Psoas muscle (tissue), 8 donors: Measurements from ENCODE around the gene CNGA2. TPM values are rescaled to one million over a fixed set of nuclear protein-coding genes. Genes with fewer than 3 reads are reported as not detected.

ENCODE experiments used
- ATAC-seq, 4 donors: fragments of 200-7000 bp; cut with Tn5 transposase; one replicate each; pipeline ENCODE4 v1.9.1; 2020; ENCODE audit warnings: moderate library complexity in 3 of 4, mild to moderate bottlenecking in 2 of 4
- DNase-seq, 2 donors: peaks; one replicate each; pipeline ENCODE4 v3.0.0-alpha.2; 2020
- H3K27ac ChIP-seq: fragments of 200-600 bp; one replicate; pipeline ENCODE4 v1.8.0; 2022
- H3K27me3 ChIP-seq, 3 donors: fragments of 200-600 bp in 1 of 3; one replicate each; pipeline versions ENCODE4 v1.6.1 to v1.8.0; 2013 to 2022; ENCODE audit warnings: low read length in 2 of 3, mild to moderate bottlenecking in 2 of 3, moderate library complexity in 1 of 3; ENCODE audit not compliant: insufficient read depth in 3 of 3
- H3K36me3 ChIP-seq, 2 donors: fragments of 200-600 bp in 1 of 2; one replicate each; pipeline versions ENCODE4 v1.6.1 to v1.8.0; 2013 to 2022; ENCODE audit warnings: low read depth in 1 of 2, mild to moderate bottlenecking in 1 of 2, moderate library complexity in 1 of 2; ENCODE audit not compliant: insufficient read depth in 1 of 2
- H3K4me1 ChIP-seq: fragments of 200-600 bp; one replicate; pipeline ENCODE4 v1.8.0; 2022
- H3K4me3 ChIP-seq: fragments of 200-600 bp; one replicate; pipeline ENCODE4 v1.8.0; 2022; ENCODE audit warnings: mild to moderate bottlenecking
- H3K9me3 ChIP-seq: fragments of 200-600 bp; one replicate; pipeline ENCODE4 v1.8.0; 2022
- WGBS, 3 donors: extraction: QIAGEN DNeasy Blood & Tissue Kit; methylation state at CpG; one replicate each; pipeline versions ENCODE4 v1.1.6 to v1.1.7; 2013; 5-methylcytosine and 5-hydroxymethylcytosine counted together
- intact Hi-C, 2 donors: fragments of 100-400 bp; cut with DNase I; formaldehyde crosslinking; loops; one replicate each; pipeline versions ENCODE4 v1.11.0 to v1.14.2; 2022
- polyA plus RNA-seq, 3 donors: library from polyadenylated mRNA; stranded (reverse); fragments of 200-250 nt; gene quantifications; one replicate each; pipeline ENCODE4 v1.2.3, GENCODE V29; 2013
- total RNA-seq, 4 donors: library from RNA; stranded (reverse); fragmentation: NEBNext Ultra II Directional in 2 of 4; extraction: Animal tissue kit (Norgen Biotek cat#: 25700) in 2 of 4; gene quantifications; one replicate each; pipeline versions ENCODE4 v1.2.1 to v1.2.4, GENCODE V29; 2021 to 2023
- TF ChIP-seq, protein P1 (sequence below): fragments of 200-600 bp; IDR thresholded peaks from one replicate; pipeline ENCODE4 v1.8.0; 2022; ENCODE audit warnings: antibody characterized with exemption
- donor health status: healthy with polysubstance abuse.
- donor health status: DM: no; HTN: no; CAD: no; lungs with moderate emphysema.
- donor health status: Bipolar disorder and iron deficiency.
- donor health status: healthy.
- donor health status: DM: yes; HTN: yes; CAD: no.
- donor health status: DM: no; HTN: no; CAD: no.
- donor health status: DM: no; HTN: no; CAD: no.
- donor health status: DM: yes; HTN: yes; CAD: no.

CNGA2 gene
- total and polyA plus RNA-seq, 7 donors: not detected

DNA sequence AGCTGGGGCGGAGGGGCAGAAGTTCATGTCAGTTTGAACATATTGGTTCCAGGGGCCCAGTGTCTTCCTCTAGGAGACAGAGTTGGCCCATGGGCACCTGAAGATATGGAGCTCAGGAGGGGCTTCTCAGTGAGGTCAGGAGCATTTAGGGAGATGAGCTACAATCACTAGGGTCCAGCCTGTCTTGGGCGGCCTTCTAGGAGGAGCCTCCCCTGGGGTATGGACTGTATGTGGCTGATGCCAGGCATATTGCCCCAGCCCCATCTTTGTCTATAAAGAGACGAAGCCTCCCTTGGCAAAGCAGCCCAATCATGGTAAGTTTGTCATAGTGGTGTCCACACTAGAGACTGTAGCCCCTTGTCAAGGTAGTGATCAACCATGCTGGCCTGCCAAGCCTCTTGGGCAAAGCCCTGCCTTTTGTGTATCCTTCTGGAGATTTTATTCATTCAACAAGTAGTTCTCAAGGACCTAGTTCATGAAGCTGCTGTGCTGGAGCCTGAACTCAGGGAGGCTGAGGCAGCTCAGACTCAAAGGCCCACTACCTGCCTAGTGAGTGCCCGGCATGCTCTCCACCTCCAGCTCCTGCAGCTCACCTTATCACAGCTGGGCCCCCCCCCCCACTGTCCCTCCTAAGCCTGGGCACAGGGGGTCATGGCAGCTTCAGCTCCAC, 5.4 kb upstream of the CNGA2 start:
- no peaks in the 10 kb centered on the region for H3K27me3 ChIP-seq
- WGBS, 3 donors: 83 to 100% (median 93%) methylated on average over 3 to 4 of the region's 4 CpGs
- intact Hi-C loops: no loop called here
- no peak overlapping the region for H3K4me3 ChIP-seq
- DNase-seq: no peak
- no peak overlapping the region for H3K27ac ChIP-seq
- H3K36me3 ChIP-seq: no peaks in the 10 kb centered on the region
- TF ChIP-seq, protein P1, sequence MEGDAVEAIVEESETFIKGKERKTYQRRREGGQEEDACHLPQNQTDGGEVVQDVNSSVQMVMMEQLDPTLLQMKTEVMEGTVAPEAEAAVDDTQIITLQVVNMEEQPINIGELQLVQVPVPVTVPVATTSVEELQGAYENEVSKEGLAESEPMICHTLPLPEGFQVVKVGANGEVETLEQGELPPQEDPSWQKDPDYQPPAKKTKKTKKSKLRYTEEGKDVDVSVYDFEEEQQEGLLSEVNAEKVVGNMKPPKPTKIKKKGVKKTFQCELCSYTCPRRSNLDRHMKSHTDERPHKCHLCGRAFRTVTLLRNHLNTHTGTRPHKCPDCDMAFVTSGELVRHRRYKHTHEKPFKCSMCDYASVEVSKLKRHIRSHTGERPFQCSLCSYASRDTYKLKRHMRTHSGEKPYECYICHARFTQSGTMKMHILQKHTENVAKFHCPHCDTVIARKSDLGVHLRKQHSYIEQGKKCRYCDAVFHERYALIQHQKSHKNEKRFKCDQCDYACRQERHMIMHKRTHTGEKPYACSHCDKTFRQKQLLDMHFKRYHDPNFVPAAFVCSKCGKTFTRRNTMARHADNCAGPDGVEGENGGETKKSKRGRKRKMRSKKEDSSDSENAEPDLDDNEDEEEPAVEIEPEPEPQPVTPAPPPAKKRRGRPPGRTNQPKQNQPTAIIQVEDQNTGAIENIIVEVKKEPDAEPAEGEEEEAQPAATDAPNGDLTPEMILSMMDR: no peak
- no peak for ATAC-seq
- H3K4me1 ChIP-seq: no peaks in the 10 kb centered on the region
- no peaks in the 10 kb centered on the region for H3K9me3 ChIP-seq

DNA sequence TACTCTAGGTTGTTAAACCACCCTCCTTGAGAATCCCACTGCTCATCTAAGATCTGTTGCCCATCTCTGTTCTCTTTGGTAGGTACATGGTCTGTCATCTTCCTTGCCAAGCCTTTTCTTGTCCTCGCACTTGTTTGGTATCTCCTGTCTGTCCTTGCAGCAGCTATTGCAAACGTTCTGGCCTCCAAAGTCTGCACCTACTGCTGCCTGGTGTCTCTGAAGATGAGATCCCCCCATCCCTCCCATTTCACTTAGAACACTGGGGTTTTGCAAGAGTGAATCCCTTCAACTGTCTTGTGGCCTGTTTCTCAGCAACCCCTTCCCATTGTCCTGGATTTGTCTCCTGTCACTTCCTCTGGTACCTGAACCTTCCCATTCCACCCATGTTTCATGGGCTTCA, 673 bp downstream of the CNGA2 start:
- H3K27ac ChIP-seq: no peak overlapping the region
- DNase-seq (no peak), ATAC-seq (no peak)
- H3K9me3 ChIP-seq: no peaks in the 10 kb centered on the region
- TF ChIP-seq, protein P1: no peak
- intact Hi-C loops: no loop called here
- H3K4me3 ChIP-seq: no peak overlapping the region
- no peaks in the 10 kb centered on the region for H3K4me1 ChIP-seq
- 47 to 88% (median 83%) methylated on average over 2 of the region's 2 CpGs for WGBS, 3 donors
- no peaks in the 10 kb centered on the region for H3K36me3 ChIP-seq
- no peaks in the 10 kb centered on the region for H3K27me3 ChIP-seq

DNA sequence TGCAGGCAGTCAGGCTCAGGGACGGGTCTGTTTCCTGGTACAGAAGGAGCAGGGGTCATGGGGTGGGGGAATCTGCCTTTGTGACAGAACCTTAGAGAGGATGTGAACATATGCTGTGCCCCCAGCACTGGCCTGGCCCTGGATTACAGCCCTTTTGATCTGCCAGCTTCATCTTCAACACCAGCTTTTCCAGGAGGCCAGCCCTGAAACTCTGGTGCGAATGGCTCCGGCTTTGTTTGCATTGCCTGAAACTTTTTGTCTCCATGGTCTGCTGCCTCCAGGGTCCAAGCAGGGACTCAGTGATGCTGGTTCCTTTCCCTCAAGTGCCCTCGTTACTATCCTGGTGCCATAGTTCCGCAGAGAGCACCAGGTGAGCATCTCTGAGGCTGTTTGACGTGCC, 2.1 kb downstream of the CNGA2 start:
- Histone ChIP-seq H3K27ac (no peak overlapping the region), H3K4me1 (no peaks in the 10 kb centered on the region), H3K36me3 (no peaks in the 10 kb centered on the region), H3K4me3 (no peak overlapping the region), H3K9me3 (no peaks in the 10 kb centered on the region), H3K27me3 (no peaks in the 10 kb centered on the region)
- WGBS, 3 donors: 77 to 94% (median 81%) methylated on average over 6 of the region's 6 CpGs
- TF ChIP-seq, protein P1: no peak
- DNase-seq: no peak
- ATAC-seq: no peak
- intact Hi-C loops: no loop called here

DNA sequence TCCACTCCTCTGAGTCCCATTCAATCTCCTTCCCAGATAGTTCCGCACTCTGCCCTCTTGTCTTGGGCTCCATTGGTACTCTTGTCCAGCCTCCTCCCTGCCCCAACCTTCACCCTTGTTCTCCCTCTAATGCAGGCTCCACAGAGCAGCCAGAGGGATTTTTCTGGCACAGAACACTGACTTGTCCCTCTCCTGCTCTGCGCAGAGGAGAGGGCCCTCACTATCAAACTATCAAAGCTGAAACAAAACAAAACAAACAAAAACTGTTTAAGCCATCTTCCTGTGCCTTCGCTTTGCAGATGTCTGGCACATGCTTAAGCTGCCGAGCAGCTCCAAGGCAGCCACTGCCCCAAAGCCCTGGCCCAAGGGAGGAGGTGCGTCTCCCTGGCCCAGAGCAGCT, 2.9 kb downstream of the CNGA2 start:
- DNase-seq: no peak
- no peaks in the 10 kb centered on the region for H3K9me3 ChIP-seq
- no peaks in the 10 kb centered on the region for H3K4me1 ChIP-seq
- H3K27me3 ChIP-seq: no peaks in the 10 kb centered on the region
- no peaks in the 10 kb centered on the region for H3K36me3 ChIP-seq
- H3K4me3 ChIP-seq: no peak overlapping the region
- H3K27ac ChIP-seq: no peak overlapping the region
- intact Hi-C loops: no loop called here
- TF ChIP-seq, protein P1: no peak
- WGBS, 3 donors: 53 to 60% (median 55%) methylated on average over 4 to 5 of the region's 5 CpGs
- no peak for ATAC-seq

DNA sequence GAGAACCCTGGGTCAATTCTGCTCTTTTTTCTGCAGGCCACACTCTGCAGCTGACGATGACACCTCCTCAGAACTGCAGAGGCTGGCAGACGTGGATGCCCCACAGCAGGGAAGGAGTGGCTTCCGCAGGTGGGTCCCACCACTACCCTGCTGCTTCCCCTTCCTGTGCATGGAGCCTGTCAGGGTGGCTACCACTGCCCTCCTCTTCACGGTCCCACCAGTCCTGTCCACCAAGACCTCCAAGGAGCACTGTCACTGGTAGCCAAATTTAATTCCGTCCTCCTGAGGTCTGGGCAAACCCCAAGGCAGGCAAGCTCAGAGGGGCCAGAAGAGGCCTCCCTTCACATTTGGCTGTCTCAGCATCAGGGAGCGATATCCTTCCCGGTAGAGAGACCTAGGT, 4.2 kb downstream of the CNGA2 start:
- Histone ChIP-seq H3K4me3 (no peak overlapping the region), H3K9me3 (no peaks in the 10 kb centered on the region), H3K36me3 (no peaks in the 10 kb centered on the region), H3K27ac (no peak overlapping the region), H3K4me1 (no peaks in the 10 kb centered on the region), H3K27me3 (no peaks in the 10 kb centered on the region)
- TF ChIP-seq, protein P1: no peak
- ATAC-seq (no peak), DNase-seq (no peak)
- WGBS, 3 donors: 72 to 86% (median 84%) methylated on average over 6 to 7 of the region's 7 CpGs
- intact Hi-C loops: no loop called here
